NCI-H774 (cell line): ENCODE results near the gene FAM83C.

Experiments used
- DNase-seq: peaks from one replicate; lab custom pipeline; 2025; lab: John Stamatoyannopoulos, UW

The FAM83C gene

GRCh38 chr20:35283441-35284266 is 8.6 kb downstream of the FAM83C start:
- DNase-seq, result no peak

GRCh38 chr20:35281506-35282101 is 10.6 kb downstream of the FAM83C start:
- no peak for DNase-seq

GRCh38 chr20:35280523-35280922 is 11.7 kb downstream of the FAM83C start:
- DNase-seq, result no peak

- DNase-seq, result no peak
Observed at GRCh38 chr20:35279533-35280174, 12.6 kb downstream of the FAM83C start.

GRCh38 chr20:35279040-35279439 is 13.2 kb downstream of the FAM83C start:
- no peak for DNase-seq

GRCh38 chr20:35277531-35278395 is 14.5 kb downstream of the FAM83C start, which contains the start of gene MMP24OS:
MMP24OS (minus strand) TSS chr20:35278122; CDS start chr20:35277929, 193 bp downstream.
- peak; percentile 84 for DNase-seq

GRCh38 chr20:35277127-35277526 is 15.1 kb downstream of the FAM83C start:
- no peak for DNase-seq

- DNase-seq, result no peak
Observed at GRCh38 chr20:35276408-35276807, 15.8 kb downstream of the FAM83C start.

GRCh38 chr20:35275741-35276251 is 16.4 kb downstream of the FAM83C start:
- no peak for DNase-seq

GRCh38 chr20:35274172-35275092 is 17.8 kb downstream of the FAM83C start:
- DNase-seq, result no peak

GRCh38 chr20:35273449-35274171 is 18.6 kb downstream of the FAM83C start:
- DNase-seq, result no peak

- no peak for DNase-seq
Observed at GRCh38 chr20:35271904-35272303, 20.3 kb downstream of the FAM83C start.

- DNase-seq, result no peak
Observed at GRCh38 chr20:35271073-35271882, 20.9 kb downstream of the FAM83C start.

GRCh38 chr20:35270021-35270902 is 22.0 kb downstream of the FAM83C start:
- DNase-seq, result no peak

- DNase-seq, result no peak
Observed at GRCh38 chr20:35269055-35269781, 23.0 kb downstream of the FAM83C start.

- no peak for DNase-seq
Observed at GRCh38 chr20:35267092-35267491, 25.1 kb downstream of the FAM83C start.

GRCh38 chr20:35264755-35265154 is 27.5 kb downstream of the FAM83C start:
- DNase-seq, result no peak
